OCI-LY3 (cell line): ENCODE data around the gene PCBP3.

Source experiments
- EZH2phosphoT487 ChIP-seq: fragments of 200-600 bp; shearing (Covaris generic); IDR thresholded peaks from 2 replicates; pipeline ENCODE4 v1.6.1; 2018; ENCODE audit warnings: antibody characterized with exemption, mixed run types, low read depth
- TF ChIP-seq, protein P1 (sequence below): fragments of 200-600, 300-600 bp; sonication (generic); IDR thresholded peaks from 2 replicates; pipeline ENCODE4 v1.5.1; 2014; ENCODE audit warnings: antibody characterized with exemption, low read length, low read depth

DNA sequence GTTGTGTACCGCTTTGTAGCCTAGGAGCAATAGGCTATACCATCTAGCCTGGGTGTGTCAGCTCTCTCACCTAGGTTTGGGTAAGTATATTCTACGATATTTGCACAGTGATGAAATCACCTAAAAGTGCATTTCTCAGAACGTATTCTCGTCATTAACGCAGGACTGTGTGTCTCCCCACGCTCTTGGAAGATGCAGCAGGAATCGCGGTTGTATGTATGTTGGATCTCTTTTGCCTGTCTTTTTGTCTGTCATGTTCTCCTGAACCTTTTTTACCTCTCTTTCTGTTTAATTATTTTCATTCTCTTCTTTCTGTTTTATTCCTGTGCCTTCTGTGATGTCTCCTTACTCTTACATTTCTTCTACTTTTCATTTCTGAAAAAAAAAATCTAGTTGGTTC, 197.5 kb downstream of the PCBP3 start:
- TF ChIP-seq, protein P1, sequence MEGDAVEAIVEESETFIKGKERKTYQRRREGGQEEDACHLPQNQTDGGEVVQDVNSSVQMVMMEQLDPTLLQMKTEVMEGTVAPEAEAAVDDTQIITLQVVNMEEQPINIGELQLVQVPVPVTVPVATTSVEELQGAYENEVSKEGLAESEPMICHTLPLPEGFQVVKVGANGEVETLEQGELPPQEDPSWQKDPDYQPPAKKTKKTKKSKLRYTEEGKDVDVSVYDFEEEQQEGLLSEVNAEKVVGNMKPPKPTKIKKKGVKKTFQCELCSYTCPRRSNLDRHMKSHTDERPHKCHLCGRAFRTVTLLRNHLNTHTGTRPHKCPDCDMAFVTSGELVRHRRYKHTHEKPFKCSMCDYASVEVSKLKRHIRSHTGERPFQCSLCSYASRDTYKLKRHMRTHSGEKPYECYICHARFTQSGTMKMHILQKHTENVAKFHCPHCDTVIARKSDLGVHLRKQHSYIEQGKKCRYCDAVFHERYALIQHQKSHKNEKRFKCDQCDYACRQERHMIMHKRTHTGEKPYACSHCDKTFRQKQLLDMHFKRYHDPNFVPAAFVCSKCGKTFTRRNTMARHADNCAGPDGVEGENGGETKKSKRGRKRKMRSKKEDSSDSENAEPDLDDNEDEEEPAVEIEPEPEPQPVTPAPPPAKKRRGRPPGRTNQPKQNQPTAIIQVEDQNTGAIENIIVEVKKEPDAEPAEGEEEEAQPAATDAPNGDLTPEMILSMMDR, result no peak
- no peak for TF ChIP-seq EZH2phosphoT487
